ENCODE results near the gene RALGPS1.

Gene RALGPS1

GRCh38 chr9:127079446-127080140 lies 165.0 kb downstream of the RALGPS1 start:
- DNase-seq (ENCODE audit: low spot score) = no peak

- DNase-seq (ENCODE audit: low spot score) = no peak
Measured at GRCh38 chr9:127081250-127082185, 166.9 kb downstream of the RALGPS1 start.

GRCh38 chr9:127083138-127083980 lies 168.8 kb downstream of the RALGPS1 start:
- no peak for DNase-seq (ENCODE audit: low spot score)

GRCh38 chr9:127084076-127085039 lies 169.8 kb downstream of the RALGPS1 start:
- no peak for DNase-seq (ENCODE audit: low spot score)

- no peak for DNase-seq (ENCODE audit: low spot score)
Measured at GRCh38 chr9:127085186-127085585, 170.6 kb downstream of the RALGPS1 start.

GRCh38 chr9:127086771-127087170 lies 172.2 kb downstream of the RALGPS1 start:
- no peak for DNase-seq (ENCODE audit: low spot score)

GRCh38 chr9:127087411-127087810 lies 172.8 kb downstream of the RALGPS1 start:
- DNase-seq (ENCODE audit: low spot score) = no peak

GRCh38 chr9:127087836-127088235 lies 173.3 kb downstream of the RALGPS1 start:
- no peak for DNase-seq (ENCODE audit: low spot score)

- DNase-seq (ENCODE audit: low spot score) = no peak
Measured at GRCh38 chr9:127088724-127089615, 174.4 kb downstream of the RALGPS1 start.

- DNase-seq (ENCODE audit: low spot score) = no peak
Measured at GRCh38 chr9:127089631-127090081, 175.1 kb downstream of the RALGPS1 start.

GRCh38 chr9:127090341-127090985 lies 175.9 kb downstream of the RALGPS1 start:
- no peak for DNase-seq (ENCODE audit: low spot score)

GRCh38 chr9:127091526-127091925 lies 176.9 kb downstream of the RALGPS1 start:
- DNase-seq (ENCODE audit: low spot score) = no peak

- no peak for DNase-seq (ENCODE audit: low spot score)
Measured at GRCh38 chr9:127092041-127092608, 177.5 kb downstream of the RALGPS1 start.

GRCh38 chr9:127093319-127094020 lies 178.9 kb downstream of the RALGPS1 start:
- DNase-seq (ENCODE audit: low spot score) = no peak

GRCh38 chr9:127095411-127095810 lies 180.8 kb downstream of the RALGPS1 start:
- no peak for DNase-seq (ENCODE audit: low spot score)

- DNase-seq (ENCODE audit: low spot score) = no peak
Measured at GRCh38 chr9:127096208-127096607, 181.6 kb downstream of the RALGPS1 start.

GRCh38 chr9:127097683-127098082 lies 183.1 kb downstream of the RALGPS1 start:
- DNase-seq (ENCODE audit: low spot score) = no peak

GRCh38 chr9:127098916-127099553 lies 184.5 kb downstream of the RALGPS1 start:
- no peak for DNase-seq (ENCODE audit: low spot score)
